OCI-M2 (cell line): Measurements from ENCODE around the gene ENDOG.
"Not testable (repeated sequence)": the region's sequence is repeated elsewhere in the genome, so short reads cannot be mapped to it uniquely, and the experiment has no call there.

Experiments
- DNase-seq: peaks from one replicate; lab custom pipeline; 2025; ENCODE audit not compliant: unreplicated experiment; lab: John Stamatoyannopoulos, UW

The ENDOG gene

DNA sequence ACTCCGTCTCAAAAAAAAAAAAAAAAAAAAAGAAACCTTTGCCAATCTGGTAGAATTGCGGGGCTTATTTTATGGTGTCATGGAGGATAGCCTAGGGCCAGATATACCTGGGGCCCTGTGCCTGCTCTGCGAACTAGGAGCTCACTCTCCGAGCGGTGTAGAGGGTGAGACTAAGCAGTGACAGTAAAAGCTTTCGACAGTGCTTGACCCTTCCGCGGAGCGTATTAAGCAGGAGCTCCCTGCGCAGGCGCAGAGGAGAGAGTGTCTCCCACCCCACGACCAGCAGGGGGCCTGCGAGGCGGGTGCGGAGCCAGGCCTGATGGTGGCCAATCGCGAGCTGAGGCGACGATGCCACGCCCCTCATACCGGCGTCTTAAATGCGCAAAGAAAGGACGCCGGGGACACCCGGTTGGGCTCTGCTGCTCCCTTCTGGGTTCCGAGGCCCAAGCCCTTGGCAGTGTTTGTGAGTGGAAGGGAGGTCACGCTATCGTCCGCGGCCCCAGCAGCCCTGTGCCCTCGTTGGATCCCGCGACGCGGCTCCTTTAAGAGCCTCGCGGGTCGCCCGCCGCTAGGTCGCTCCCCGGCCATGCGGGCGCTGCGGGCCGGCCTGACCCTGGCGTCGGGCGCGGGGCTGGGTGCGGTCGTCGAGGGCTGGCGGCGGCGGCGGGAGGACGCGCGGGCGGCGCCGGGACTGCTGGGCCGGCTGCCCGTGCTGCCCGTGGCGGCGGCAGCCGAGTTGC lies at the start of gene ENDOG:
TSS of gene ENDOG (plus strand) at position 402 of the 740 bp plus-strand sequence. CDS start at position 587, 185 bp downstream.
- DNase-seq, result peak; percentile 79

DNA sequence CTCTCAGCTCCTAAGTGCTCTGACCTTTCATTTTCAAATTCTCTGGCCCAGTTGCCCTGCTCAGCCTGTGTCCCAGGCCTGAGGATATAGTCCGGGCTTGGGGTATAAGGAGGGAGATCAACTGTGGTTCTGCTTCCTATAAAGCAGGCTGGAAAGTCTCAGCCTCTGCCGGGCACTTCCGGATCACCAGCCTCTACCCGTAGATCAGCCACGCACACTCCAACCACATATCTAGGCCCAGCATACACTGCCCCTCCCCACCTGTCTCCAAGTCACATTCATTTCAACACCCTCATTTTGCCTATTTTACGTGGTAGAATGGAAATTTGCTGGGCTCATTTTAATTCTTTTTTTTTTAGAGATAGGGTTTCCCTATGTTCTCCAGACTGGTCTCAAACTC lies 49.7 kb upstream of the ENDOG start:
- DNase-seq, result no peak

DNA sequence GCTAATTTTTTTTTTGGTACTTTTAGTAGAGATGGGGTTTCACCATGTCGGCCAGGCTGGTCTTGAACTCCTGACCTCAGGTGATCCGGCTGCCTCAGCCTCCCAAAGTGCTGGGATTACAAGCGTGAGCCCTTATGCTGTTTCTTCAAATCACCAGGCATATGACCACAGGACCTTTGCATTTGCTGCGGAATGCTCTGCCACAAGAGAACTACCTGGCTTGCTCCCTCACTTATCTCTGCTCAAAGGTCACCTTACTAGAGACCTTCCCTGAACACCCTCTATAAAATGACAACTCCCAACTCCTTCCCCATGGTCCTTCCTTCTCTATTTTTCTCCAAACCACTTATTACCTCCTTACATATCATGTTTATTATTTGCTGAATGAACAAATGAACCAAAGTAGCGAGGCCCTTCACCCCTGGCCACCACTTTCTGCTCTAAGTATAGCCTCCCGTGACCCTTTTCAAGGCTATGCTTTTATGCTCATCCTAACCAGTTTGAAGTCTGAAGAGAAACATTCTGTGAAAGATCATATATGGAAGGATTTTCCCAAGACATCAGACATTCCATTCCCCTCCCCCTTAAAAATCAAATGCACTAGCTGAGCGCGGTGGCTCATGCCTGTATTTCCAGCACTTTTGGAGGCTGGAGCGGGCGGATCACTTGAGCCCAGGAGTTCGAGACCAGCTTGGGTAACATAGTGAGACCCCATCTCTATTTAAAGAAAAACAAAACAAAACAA lies 47.8 kb upstream of the ENDOG start:
- no peak for DNase-seq

DNA sequence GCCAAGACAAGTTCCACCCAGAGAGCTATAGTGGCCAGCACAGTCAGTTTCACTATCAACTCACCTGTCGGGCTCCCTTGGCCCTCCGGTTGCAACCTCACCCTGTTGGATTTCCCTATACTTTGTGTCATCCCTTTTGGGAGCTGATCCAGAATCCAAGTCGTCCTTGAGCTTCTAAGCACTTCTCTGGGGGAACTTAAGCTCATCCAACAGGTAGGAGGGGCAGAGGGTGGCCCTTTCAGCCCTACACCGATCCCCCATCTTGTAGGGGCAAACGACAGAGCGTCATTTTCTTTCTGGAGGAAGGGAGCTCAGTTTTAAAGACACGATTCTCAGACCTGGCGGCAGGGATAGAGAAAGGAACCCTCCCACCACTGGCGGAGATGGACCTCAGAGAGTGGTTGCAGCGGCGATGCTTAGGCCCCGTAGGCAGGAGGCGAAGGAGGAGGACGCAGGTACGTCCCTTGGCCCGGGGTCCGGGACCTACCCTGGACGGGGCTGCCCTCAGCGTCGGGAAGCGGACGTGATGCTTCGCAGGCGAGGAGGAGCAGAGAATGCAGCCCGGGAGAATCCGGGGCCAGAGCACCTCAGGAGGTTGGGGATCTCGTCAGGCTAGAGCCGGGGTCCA lies 47.1 kb upstream of the ENDOG start:
- DNase-seq, result no peak

DNA sequence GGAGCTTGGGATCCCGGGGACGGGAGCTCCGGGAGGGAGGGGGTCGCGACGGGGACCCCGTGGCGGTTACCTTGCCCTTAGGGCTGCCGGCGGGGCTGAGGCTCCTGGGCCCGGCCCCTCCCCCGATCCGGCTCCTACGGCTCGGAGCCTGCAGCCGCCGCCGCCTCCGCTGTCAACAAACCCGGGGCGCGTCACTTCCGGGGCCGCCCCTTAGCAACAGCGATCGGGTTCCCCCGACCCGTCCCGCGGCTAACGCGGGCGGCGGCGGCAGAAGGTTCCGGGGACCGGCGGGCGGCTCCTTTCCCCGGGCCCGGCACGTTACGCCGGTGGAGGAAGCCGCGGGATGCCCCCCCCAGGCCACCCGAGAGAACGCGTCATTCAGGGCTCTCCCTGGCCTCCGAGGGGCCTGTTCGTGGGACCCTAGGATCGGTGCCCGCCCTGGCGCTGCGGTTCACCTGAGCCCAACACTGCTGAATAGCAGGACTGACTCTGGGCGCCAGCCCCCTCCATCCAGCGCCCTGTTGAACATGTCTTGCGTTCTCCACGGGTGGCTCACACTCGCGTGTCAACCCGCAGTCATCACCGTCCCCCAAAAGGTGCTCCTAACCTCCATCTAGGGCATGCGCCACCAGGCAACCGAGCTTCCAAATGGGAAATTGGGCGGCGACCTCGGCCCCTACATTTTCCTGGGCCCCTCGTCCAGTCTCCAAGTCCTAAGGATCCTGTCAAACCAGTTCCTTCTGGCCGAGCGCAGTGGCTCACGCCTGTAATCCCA lies 46.4 kb upstream of the ENDOG start, which contains the start of gene ZER1:
TSS of gene ZER1 (minus strand) at position 183 of the 775 bp plus-strand sequence. CDS start 16,362 bp downstream, outside the sequence.
- DNase-seq, result peak; percentile 27

DNA sequence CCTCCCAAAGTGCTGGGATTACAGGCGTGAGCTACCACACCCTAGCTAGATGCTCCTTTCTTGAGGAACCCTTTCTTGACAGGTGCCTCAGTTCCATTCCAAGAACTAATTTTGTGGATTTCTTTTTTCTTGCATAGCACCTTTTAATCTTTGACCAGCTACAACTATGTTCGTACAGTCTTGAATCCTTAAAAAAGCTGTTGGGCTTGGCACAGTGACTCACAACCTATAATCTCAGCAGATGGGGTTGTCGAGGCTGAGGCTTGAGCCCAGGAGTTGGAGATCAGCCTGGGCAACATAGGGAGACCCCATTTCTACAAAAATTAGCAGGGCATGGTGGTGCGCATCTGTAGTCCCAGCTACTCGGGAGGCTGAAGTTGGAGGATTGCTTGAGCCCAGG lies 45.3 kb upstream of the ENDOG start:
- no peak for DNase-seq

DNA sequence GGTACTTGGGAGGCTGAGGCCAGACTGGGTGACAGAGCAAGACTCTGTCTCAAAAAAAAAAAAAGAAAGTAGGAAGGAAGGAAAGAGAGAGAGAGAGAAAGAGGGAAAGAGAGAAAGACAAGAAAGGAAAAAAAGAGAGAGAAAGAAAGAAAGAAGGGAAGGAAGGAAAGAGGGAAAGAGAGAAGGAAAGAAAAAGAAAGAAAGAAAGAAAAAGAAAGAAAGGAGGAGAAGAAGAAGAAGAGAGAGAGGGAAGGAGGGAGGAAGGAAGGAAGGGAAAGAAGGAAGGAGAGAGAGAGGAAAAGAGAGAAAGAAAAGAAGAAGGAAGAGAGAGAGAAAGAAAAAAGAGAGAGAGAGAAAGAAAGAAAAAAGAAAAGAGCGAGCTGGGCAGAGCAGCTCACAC lies 43.5 kb upstream of the ENDOG start:
- DNase-seq, result no peak

DNA sequence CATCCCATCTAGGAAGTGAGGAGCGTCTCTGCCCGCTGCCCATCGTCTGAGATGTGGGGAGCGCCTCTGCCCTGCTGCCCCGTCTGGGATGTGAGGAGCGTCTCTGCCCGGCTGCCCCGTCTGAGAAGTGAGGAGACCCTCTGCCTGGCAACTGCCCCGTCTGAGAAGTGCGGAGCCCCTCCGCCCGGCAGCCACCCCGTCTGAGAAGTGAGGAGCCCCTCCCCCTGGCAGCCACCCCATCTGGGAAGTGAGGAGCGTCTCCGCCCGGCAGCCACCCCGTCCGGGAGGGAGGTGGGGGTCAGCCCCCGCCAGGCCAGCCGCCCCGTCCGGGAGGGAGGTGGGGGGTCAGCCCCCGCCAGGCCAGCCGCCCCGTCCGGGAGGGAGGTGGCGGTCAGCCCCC lies 38.2 kb upstream of the ENDOG start:
- DNase-seq, result not testable (repeated sequence)

DNA sequence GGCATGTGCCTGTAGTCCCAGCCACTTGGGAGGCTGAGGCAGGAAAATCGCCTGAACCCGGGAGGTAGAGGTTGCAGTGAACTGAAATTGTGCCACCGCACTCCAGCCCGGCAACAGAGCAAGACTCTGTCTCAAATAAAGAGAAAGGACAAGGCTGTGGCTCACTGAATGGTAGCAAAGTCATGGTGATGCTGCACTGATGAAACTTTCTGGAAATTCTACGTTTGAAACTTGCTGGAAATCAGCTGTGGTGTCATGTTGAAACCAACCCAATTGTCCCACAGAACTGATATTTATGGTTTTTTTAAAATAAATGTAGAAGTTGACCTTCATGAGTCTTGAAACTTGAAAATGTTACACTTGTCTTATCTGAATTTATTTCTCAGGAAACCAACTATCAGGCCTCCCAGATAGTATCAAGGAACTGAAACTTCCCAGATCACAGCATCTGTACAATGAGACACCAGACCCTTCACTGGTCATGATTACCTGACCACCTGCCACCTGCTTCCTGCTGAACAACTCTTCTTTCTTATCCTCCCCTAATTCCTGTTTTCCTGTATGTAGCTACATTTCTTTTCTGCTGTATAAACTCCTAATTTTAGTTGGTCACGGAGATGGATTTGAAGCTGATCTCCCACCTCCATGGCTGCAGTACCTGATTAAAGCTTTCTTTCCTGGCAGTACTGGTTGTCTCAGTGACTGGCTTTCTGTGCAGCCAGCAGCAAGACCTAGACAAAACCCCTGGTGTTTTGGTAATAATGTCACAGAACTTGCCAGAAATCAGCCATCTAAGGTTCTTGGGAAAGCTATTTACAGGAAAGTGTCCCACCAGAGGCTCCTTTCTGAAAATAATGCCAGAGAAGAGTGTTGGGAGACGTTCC lies 36.9 kb upstream of the ENDOG start:
- no peak for DNase-seq

DNA sequence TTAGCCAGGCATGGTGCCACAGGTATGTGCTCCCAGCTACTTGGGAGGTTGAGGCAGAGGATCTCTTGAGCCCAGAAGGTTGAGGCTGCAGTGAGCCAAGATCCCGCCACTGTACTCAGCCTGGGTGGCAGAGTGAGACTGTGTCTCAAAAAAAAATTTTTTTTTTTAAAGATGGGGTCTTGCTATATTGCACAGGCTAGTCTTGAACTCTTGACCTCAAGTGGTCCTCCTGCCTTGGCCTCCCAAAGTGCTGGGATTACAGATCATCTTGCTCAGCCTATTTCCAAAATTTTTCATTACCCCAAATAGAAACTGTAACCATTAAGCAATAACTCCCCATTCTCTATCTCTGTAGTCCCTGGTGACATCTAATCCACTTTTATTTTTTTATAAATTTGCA lies 35.6 kb upstream of the ENDOG start:
- DNase-seq, result no peak

DNA sequence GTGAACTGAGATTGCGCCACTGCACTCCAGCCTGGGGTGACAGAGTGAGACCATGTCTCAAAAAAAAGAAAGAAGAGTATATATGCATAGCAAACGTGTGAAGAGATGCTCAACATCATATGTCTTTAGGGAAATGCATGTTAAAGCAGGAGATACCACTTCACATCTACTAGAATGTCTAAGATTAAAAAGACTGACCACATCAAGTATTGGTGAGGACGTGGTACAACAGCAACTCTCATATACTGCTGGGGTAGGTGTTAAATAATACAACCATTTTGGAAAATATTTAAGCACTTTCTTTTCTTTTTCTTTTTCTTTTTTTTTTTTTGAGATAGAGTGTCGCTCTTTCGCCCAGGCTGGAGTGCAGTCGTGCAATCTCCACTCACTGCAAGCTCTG lies 32.9 kb upstream of the ENDOG start:
- DNase-seq, result no peak

DNA sequence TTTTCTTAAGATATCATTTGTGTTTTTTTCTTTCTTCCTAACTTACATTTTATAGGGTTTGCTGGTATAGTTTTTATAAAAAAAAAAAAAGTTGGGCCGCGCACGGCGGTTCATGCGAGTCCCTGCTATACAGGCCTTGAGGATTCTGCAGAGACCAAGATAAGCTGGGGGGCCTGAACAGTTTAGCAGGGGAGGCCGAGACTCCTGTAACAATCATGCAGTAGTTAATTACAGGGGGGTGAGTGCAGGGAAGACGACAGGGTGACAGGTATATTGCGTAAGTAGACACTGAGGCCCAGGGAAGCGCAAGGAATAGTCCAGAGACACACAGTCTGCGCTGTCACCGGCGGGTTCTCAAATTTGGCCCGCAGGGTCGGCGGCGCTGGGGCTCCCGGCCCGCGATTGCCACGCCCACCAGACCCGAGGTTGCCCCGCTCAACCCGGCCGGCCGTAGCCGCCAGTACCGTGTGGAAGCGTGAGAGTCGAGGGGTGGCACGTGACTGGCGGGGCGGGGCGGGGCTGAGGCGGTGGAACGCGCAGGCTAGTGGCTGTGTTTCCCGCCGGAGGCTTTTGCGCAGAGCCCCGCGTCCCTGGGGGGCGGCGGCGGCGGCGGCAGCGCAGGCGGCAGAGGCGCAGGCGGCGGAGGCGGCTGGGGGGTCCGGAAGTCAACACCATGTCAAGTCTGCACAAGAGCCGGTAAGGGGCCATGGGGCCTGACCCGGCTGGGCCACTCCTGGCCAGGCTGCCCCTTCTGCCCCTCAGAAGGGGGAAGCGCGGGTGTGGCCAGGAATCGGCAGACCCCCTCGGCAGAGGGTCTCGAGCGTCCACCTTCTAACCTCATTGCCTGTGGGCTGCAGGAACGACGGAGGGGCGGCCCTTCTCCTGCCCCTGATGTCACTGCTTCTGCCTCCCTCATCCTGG lies 31.4 kb upstream of the ENDOG start, which contains the start of gene TBC1D13:
TSS of gene TBC1D13 (plus strand) at position 573 of the 921 bp plus-strand sequence. CDS start at position 674, 101 bp downstream.
- DNase-seq, result peak; percentile 54

DNA sequence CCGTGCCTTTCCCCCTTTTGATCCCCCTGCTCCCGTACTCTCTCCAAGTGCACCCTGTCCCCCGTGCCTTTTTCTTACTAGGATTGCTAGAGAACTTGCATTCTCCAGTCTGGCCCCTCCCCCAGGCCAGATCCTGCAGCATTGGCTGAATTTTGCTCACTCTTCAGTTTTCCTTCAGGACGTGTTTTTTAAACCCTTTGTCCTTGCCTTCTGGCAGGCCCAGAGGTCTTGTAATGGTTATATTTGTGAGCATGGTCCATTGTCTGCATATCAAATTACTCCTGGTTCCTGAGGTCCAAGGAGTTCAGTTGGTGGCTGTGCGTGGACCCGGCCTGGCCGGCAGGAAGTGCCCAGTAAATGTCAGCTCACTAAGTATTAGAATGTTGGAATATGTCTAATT lies 30.6 kb upstream of the ENDOG start:
- no peak for DNase-seq

DNA sequence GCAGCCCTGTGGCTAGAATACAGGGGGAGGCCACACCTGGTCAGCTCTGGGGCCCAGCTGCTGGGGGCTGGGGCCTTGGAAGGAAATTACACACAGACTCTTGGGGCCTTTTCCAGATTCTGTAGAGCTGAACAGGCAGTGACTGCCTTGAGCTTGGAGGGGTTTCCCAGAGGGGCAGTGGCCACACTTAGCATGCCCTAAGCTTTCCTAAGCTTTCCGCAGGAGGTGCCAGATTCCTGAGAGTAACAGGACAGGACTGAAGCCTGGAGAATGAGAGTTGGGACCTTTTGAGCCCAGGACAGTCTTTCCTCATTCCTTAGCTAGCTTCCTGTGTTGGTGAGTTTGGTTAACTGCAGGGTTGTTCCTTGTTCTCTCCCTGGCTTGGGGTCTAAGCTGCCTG lies 29.9 kb upstream of the ENDOG start:
- no peak for DNase-seq

DNA sequence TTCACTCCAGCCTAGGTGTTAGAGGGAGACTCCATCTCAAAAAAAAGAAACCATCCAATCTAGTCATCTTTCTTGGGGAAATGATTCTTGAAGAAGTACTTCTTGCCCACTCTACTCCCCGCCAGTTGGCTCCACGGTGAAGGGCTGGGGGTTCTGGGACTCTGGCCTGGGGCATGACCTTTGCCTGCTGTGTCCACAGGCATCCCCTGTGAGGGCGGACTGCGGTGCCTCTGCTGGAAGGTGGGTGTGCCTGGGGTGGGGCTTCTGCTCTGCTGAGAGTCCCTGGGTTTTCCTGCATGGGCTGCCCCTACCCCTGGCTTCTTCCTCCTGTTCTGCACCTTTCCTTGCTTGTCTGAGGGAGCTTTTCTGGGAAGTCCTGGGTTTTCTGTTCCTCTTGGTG lies 27.8 kb upstream of the ENDOG start:
- DNase-seq, result no peak

DNA sequence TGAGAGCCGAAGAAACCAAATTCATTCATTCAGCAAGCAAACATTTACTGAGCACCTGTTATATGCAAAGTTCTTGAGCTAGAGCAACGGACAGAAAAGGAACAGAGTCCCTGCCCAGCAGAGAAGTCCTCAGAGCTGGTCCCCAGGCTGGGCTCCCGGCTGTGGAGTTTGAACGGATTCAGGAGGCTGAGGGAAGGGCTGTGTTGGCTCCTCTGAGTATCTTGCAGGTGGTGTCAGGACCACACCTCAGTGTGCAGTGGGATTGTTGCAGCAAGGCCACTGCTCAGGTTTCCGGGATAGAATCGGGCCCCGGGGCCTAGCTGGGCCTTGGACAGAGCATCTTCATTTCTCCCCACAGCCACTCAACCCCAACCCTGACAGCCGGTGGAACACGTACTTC lies 26.2 kb upstream of the ENDOG start:
- no peak for DNase-seq

DNA sequence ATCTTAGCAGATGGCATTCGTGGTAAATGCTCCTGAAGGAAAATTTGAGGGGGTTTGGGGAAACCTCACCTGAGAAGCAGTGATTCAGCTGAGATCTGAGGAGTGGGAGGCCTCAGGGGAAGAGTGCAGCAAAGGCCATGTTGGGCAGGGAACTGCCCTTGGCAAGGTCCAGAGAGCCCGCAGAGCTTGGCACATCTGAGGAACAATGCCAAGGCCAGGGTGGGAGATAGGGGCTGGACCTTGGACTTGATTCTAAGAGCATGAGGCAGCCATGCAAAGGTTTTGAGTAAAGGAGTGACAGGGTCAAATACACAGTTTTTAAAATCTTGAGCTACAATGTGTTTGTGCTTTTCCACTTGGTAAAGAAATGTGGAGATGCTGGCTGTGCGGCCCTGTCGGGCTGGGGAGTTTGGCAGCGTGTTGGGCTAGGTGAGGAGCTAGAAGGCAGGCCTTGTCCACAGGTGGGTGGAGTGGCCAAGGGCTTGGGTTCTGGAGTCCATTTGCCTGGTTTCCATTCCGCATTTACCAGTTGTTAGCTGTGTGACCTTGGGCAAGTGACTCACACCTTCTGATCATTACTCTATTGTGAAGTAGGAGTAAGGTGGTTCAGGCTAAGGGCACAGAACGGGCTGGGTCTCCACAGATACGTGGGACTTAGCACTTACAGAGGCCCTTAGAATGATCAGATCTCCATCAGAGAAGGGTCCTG lies 25.2 kb upstream of the ENDOG start:
- DNase-seq, result no peak

DNA sequence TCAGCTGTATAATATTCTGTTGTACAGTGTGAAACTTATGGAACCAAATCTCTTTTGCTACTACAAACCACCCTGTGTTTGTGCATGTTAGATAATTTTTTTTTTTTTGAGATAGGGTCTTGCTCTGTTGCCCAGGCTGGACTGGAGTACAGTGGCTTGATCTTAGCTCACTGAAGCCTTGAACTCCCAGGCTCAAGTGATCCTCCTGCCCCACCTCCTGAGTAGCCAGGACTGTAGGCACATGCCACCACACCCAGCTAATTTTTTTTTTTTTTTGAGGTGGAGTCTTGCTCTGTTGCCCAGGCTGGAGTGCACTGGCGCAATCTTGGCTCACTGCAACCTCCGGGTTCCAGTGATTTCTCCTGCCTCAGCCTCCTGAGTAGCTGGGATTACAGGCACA lies 23.3 kb upstream of the ENDOG start:
- DNase-seq, result not testable (repeated sequence)
